ENCODE measurements around the gene MACROD2. TPM values are rescaled to one million over a fixed set of nuclear protein-coding genes. Genes with fewer than 3 reads are reported as not detected.

MACROD2 gene
- total RNA-seq, 4 donors from 2014 or later, result 4.6 to 33.0 (median 8.3) TPM

GRCh38 chr20:15026759-15027158, 1031.4 kb downstream of the MACROD2 start:
- TF ChIP-seq CTCF (IDR thresholded peaks at IDR 0.05) (no peak), EP300 (IDR thresholded peaks at IDR 0.05; ENCODE audit: low read depth) (no peak)

GRCh38 chr20:15030826-15031225, 1035.5 kb downstream of the MACROD2 start:
- no peaks in the 10 kb centered on the region for H3K9me3 ChIP-seq
- TF ChIP-seq CTCF (IDR thresholded peaks at IDR 0.05), result no peak
- no peak for TF ChIP-seq POLR2A (IDR thresholded peaks at IDR 0.05)
- TF ChIP-seq EP300 (IDR thresholded peaks at IDR 0.05; ENCODE audit: low read depth), result no peak
- no peak for TF ChIP-seq POLR2AphosphoS5 (IDR thresholded peaks at IDR 0.05)
- H3K4me1 ChIP-seq, result no peaks in the 10 kb centered on the region
- in situ Hi-C loops (cut with MboI; ENCODE audit: low pct_ligation_motif_present in 1 of 4, low pct_unique_long_range_greater_than_20kb in 1 of 4, low sequenced_read_pairs in 3 of 4) (no loop called here), intact Hi-C loops (cut with DNase I; ENCODE audit: low total_unique reads) (loop anchor here (5.0 kb wide), 1 partner anchor 856 kb away; no protein-coding TSS in a partner anchor)
- WGBS, 2 donors (ENCODE audit: low coverage in 1 of 2), result 92% methylated on average over 14 of the region's 14 CpGs; no CpG with 5 or more reads in 1 of the 2 donors
- H3K27me3 ChIP-seq, result no peaks in the 10 kb centered on the region
- DNase-seq, result no peak
- H3K36me3 ChIP-seq, result no peaks in the 10 kb centered on the region
- no peak overlapping the region for H3K4me3 ChIP-seq
- H3K27ac ChIP-seq, result no peak overlapping the region

More at GRCh38 chr20:15026759-15027158, 1031.4 kb downstream of the MACROD2 start:
- no peaks in the 10 kb centered on the region for H3K4me1 ChIP-seq
- WGBS, 2 donors (ENCODE audit: low coverage in 1 of 2), result 94 to 100% methylated on average over 1 of the region's 1 CpG
- intact Hi-C loops (cut with DNase I; ENCODE audit: low total_unique reads), result no loop called here
- DNase-seq, result no peak
- H3K27ac ChIP-seq, result no peak overlapping the region
- no peaks in the 10 kb centered on the region for H3K9me3 ChIP-seq
- no peak overlapping the region for H3K4me3 ChIP-seq
- no peaks in the 10 kb centered on the region for H3K36me3 ChIP-seq
- H3K27me3 ChIP-seq, result no peaks in the 10 kb centered on the region
- in situ Hi-C loops (cut with MboI; ENCODE audit: low pct_ligation_motif_present in 1 of 4, low pct_unique_long_range_greater_than_20kb in 1 of 4, low sequenced_read_pairs in 3 of 4), result no loop called here

GRCh38 chr20:15031546-15032351, 1036.4 kb downstream of the MACROD2 start:
- Histone ChIP-seq H3K4me3 (no peak overlapping the region), H3K27ac (no peak overlapping the region), H3K27me3 (no peaks in the 10 kb centered on the region), H3K4me1 (no peaks in the 10 kb centered on the region), H3K36me3 (no peaks in the 10 kb centered on the region), H3K9me3 (no peaks in the 10 kb centered on the region)
- no peak for DNase-seq
- in situ Hi-C loops (cut with MboI; ENCODE audit: low pct_ligation_motif_present in 1 of 4, low pct_unique_long_range_greater_than_20kb in 1 of 4, low sequenced_read_pairs in 3 of 4) (no loop called here), intact Hi-C loops (cut with DNase I; ENCODE audit: low total_unique reads) (loop anchor here (5.0 kb wide), 1 partner anchor 856 kb away; no protein-coding TSS in a partner anchor)
- 92 to 95% methylated on average over 4 to 32 of the region's 32 CpGs for WGBS, 2 donors (ENCODE audit: low coverage in 1 of 2)
- TF ChIP-seq POLR2A (IDR thresholded peaks at IDR 0.05) (no peak), EP300 (IDR thresholded peaks at IDR 0.05; ENCODE audit: low read depth) (no peak), POLR2AphosphoS5 (IDR thresholded peaks at IDR 0.05) (no peak), CTCF (IDR thresholded peaks at IDR 0.05) (no peak)

GRCh38 chr20:15032352-15032622, 1037.0 kb downstream of the MACROD2 start:
- in situ Hi-C loops (cut with MboI; ENCODE audit: low pct_ligation_motif_present in 1 of 4, low pct_unique_long_range_greater_than_20kb in 1 of 4, low sequenced_read_pairs in 3 of 4), result no loop called here
- Histone ChIP-seq H3K9me3 (no peaks in the 10 kb centered on the region), H3K27ac (no peak overlapping the region), H3K36me3 (no peaks in the 10 kb centered on the region), H3K4me3 (no peak overlapping the region), H3K27me3 (no peaks in the 10 kb centered on the region), H3K4me1 (no peaks in the 10 kb centered on the region)
- WGBS, 2 donors (ENCODE audit: low coverage in 1 of 2), result 75 to 95% methylated on average over 3 to 10 of the region's 11 CpGs
- intact Hi-C loops (cut with DNase I; ENCODE audit: low total_unique reads), result loop anchor here (5.0 kb wide), 1 partner anchor 855 kb away; no protein-coding TSS in a partner anchor
- no peak for TF ChIP-seq POLR2A (IDR thresholded peaks at IDR 0.05)
- peak in 1 of 3 donors; percentile 29 for TF ChIP-seq POLR2AphosphoS5 (IDR thresholded peaks at IDR 0.05)
- no peak for DNase-seq
